Measurements from ENCODE around the gene DNAH14.
"Not testable (repeated sequence)": the region's sequence is repeated elsewhere in the genome, so short reads cannot be mapped to it uniquely, and the experiment has no call there.

Gene DNAH14

DNA sequence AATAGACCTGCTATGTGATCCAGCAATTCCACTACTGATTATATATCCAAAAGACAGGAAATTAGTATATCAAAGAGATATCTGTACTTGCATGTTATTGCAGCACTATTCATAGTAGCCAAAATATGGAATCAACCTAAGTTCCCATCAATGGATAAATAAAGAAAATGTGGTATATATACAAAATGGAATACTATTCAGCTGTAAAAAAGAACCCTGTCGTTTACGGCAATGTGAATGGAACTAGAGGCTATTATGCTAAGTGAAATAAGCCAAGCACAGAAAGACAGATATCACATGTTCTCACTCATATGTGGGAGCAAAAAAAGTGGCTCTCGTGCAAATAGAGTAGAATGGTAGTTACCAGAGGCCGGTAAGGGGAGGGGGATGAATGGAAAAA is 9.2 kb downstream of the DNAH14 start:
- no peak for DNase-seq (ENCODE audit: extremely low read depth, insufficient read length)
- TF ChIP-seq, protein P1, sequence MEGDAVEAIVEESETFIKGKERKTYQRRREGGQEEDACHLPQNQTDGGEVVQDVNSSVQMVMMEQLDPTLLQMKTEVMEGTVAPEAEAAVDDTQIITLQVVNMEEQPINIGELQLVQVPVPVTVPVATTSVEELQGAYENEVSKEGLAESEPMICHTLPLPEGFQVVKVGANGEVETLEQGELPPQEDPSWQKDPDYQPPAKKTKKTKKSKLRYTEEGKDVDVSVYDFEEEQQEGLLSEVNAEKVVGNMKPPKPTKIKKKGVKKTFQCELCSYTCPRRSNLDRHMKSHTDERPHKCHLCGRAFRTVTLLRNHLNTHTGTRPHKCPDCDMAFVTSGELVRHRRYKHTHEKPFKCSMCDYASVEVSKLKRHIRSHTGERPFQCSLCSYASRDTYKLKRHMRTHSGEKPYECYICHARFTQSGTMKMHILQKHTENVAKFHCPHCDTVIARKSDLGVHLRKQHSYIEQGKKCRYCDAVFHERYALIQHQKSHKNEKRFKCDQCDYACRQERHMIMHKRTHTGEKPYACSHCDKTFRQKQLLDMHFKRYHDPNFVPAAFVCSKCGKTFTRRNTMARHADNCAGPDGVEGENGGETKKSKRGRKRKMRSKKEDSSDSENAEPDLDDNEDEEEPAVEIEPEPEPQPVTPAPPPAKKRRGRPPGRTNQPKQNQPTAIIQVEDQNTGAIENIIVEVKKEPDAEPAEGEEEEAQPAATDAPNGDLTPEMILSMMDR (IDR thresholded peaks at IDR 0.05; ENCODE audit: insufficient read depth, low read length, poor library complexity, severe bottlenecking) = no peak
- Histone ChIP-seq H3K27me3 (replicated peaks; ENCODE audit: control insufficient read depth, insufficient read depth, low read length) (no peaks in the 10 kb centered on the region), H3K4me3 (replicated peaks; ENCODE audit: low read depth, low read length) (no peak overlapping the region), H3K36me3 (ENCODE audit: control insufficient read depth, insufficient read depth, low read length) (no peaks in the 10 kb centered on the region)

DNA sequence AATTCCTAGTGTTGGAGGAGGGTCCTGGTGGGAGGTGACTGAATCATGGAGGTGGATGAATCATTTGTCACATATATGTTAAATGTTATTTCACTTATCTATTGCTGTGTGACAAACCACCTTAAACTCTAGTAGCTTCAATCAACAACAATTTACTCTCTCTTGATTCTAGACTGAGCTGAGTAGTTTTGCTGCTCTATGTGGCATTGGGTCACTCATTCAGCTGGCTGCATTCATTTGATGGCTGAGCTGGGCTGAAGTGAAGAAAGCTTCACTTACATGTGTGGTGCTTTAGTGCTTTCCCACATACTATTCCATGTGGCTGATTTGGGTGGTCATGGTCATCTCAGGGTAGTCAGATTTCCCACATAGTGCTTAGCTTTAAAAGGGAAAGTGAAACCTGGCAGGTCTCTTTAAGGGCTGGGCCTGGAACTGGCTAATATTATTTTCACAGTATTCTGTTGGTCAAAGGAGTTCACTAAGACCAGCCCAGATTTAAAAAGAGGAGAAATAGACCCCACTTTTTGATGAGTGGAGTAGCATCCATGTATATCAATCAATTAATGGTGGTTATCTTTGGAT is 10.5 kb downstream of the DNAH14 start:
- no peak for DNase-seq (ENCODE audit: extremely low read depth, insufficient read length)
- TF ChIP-seq, protein P1 (IDR thresholded peaks at IDR 0.05; ENCODE audit: insufficient read depth, low read length, poor library complexity, severe bottlenecking) = no peak
- H3K36me3 ChIP-seq (ENCODE audit: control insufficient read depth, insufficient read depth, low read length) = no peaks in the 10 kb centered on the region
- H3K4me3 ChIP-seq (replicated peaks; ENCODE audit: low read depth, low read length) = no peak overlapping the region
- no peaks in the 10 kb centered on the region for H3K27me3 ChIP-seq (replicated peaks; ENCODE audit: control insufficient read depth, insufficient read depth, low read length)

DNA sequence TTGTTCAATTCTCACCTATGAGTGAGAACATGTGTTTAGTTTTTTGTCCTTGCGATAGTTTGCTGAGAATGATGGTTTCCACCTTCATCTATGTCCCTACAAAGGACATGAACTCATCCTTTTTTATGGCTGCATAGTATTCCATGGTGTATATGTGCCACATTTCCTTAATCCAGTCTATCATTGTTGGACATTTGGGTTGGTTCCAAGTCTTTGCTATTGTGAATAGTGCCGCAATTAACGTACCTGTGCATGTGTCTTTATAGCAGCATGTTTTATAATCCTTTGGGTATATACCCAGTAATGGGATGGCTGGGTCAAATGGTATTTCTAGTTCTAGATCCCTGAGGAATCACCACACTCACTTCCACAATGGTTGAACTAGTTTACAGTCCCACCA is 11.3 kb downstream of the DNAH14 start:
- H3K36me3 ChIP-seq (ENCODE audit: control insufficient read depth, insufficient read depth, low read length); H3K4me3 ChIP-seq (replicated peaks; ENCODE audit: low read depth, low read length): not testable (repeated sequence)

DNA sequence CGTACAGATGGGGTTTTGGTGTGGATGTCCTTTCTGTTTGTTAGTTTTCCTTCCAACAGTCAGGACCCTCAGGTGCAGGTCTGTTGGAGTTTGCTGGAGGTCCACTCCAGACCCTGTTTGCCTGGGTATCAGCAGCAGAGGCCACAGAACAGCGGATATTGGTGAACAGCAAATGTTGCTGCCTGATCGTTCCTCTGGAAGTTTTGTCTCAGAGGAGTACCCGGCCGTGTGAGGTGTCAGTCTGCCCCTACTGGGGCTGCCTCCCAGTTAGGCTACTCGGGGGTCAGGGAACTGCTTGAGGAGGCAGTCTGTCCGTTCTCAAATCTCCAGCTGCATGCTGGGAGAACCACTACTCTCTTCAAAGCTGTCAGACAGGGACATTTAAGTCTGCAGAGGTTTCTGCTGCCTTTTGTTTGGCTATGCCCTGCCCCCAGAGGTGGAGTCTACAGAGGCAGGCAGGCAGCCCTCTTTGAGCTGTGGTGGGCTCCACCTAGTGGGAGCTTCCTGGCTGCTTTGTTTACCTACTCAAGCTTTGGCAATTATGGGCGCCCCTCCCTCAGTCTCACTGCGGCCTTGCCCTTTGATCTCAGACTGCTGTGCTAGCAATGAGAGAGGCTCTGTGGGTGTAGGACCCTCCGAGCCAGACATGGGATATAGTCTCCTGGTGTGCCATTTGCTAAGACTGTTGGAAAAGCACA is 16.3 kb downstream of the DNAH14 start:
- H3K36me3 ChIP-seq (ENCODE audit: control insufficient read depth, insufficient read depth, low read length); H3K4me3 ChIP-seq (replicated peaks; ENCODE audit: low read depth, low read length); H3K27me3 ChIP-seq (replicated peaks; ENCODE audit: control insufficient read depth, insufficient read depth, low read length); DNase-seq (ENCODE audit: extremely low read depth, insufficient read length): not testable (repeated sequence)

More for the DNA sequence above, 11.3 kb downstream of the DNAH14 start:
- not testable (repeated sequence) for H3K27me3 ChIP-seq (replicated peaks; ENCODE audit: control insufficient read depth, insufficient read depth, low read length); DNase-seq (ENCODE audit: extremely low read depth, insufficient read length)

DNA sequence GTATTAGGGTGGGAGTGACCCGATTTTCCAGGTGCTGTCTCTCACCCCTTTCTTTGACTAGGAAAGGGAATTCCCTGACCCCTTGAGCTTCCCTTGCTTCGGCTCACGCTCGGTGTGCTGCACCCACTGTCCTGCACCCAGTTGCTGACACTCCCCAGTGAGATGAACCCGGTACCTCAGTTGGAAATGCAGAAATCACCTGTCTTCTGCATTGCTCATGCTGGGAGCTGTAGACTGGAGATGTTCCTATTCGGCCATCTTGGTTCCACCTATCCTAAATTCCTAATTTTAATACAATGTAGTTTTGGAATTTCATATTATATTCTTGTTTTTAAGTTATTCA is 16.8 kb downstream of the DNAH14 start:
- H3K27me3 ChIP-seq (replicated peaks; ENCODE audit: control insufficient read depth, insufficient read depth, low read length); H3K36me3 ChIP-seq (ENCODE audit: control insufficient read depth, insufficient read depth, low read length); DNase-seq (ENCODE audit: extremely low read depth, insufficient read length); H3K4me3 ChIP-seq (replicated peaks; ENCODE audit: low read depth, low read length): not testable (repeated sequence)

DNA sequence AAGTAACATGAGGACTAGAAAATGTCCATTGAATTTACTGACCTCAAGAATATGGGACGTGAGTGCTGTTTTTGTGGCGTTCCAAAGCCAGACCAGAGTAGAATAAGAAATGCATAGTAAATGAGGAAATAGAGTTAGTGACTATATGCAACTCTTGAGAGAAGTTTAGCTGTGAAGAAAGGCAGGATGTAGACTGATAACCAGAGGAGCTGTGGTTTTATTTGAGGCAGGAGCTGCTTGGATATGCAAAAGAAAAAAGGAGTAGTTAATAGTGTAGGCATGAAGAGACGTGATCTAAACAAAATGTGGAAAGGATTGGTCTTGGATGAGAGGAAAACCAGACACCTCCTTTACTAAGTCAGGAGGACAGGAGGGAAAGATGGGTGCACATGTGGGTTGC is 28.2 kb downstream of the DNAH14 start:
- TF ChIP-seq, protein P1 (IDR thresholded peaks at IDR 0.05; ENCODE audit: insufficient read depth, low read length, poor library complexity, severe bottlenecking) = no peak
- no peak for DNase-seq (ENCODE audit: extremely low read depth, insufficient read length)
- no peak overlapping the region for H3K4me3 ChIP-seq (replicated peaks; ENCODE audit: low read depth, low read length)
- H3K36me3 ChIP-seq (ENCODE audit: control insufficient read depth, insufficient read depth, low read length) = no peaks in the 10 kb centered on the region
- no peaks in the 10 kb centered on the region for H3K27me3 ChIP-seq (replicated peaks; ENCODE audit: control insufficient read depth, insufficient read depth, low read length)

DNA sequence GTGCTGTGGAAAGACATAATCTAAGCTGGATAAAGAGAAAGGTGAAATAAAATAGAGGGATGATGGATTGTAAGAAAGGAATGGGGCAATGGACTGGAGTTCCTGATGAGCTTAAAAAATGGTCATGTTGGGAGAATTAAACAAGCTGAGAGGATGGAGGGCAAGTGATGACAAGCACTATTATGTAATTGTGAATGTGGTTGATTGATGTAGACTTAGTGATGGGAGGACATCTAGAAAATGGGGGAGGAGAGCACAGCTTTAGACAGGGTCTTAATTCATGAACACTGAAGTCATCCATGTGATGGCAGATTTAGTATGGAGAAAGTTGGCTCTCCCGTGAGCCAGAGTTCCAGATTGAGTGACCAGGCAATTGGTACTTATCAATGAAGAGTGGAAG is 29.0 kb downstream of the DNAH14 start:
- TF ChIP-seq, protein P1 (IDR thresholded peaks at IDR 0.05; ENCODE audit: insufficient read depth, low read length, poor library complexity, severe bottlenecking) = no peak
- Histone ChIP-seq H3K27me3 (replicated peaks; ENCODE audit: control insufficient read depth, insufficient read depth, low read length) (no peaks in the 10 kb centered on the region), H3K4me3 (replicated peaks; ENCODE audit: low read depth, low read length) (no peak overlapping the region), H3K36me3 (ENCODE audit: control insufficient read depth, insufficient read depth, low read length) (no peaks in the 10 kb centered on the region)
- DNase-seq (ENCODE audit: extremely low read depth, insufficient read length) = no peak
